ENCODE results near the gene LAMA3. TPM values are rescaled to one million over a fixed set of nuclear protein-coding genes. Genes with fewer than 3 reads are reported as not detected.

Gene LAMA3
- total and polyA plus RNA-seq, 2 of the 13 experiments (the other 11 are each of a cell fraction or from before 2014, with no cell fraction given), result 0.45 to 2.2 TPM

GRCh38 chr18:23998820-23999219 lies 309.6 kb downstream of the LAMA3 start (continued):
- TF ChIP-seq ZNF772 (CRISPR knock-in tag; IDR thresholded peaks at IDR 0.05) (no peak), TFAP4 (IDR thresholded peaks at IDR 0.05; ENCODE audit: borderline replicate concordance, low read depth) (peak; percentile 55; the same call in 1 of the 2 replicates), E2F5 (CRISPR knock-in tag; conservative IDR thresholded peaks at IDR 0.05) (no peak), ARID5B (CRISPR knock-in tag; IDR thresholded peaks at IDR 0.05) (peak; percentile 34; the same call in 1 of the 2 replicates), ELK4 (CRISPR knock-in tag; IDR thresholded peaks at IDR 0.05; ENCODE audit: borderline replicate concordance) (no peak), NCOA5 (CRISPR knock-in tag; IDR thresholded peaks at IDR 0.05) (no peak), ELF4 (CRISPR knock-in tag; IDR thresholded peaks at IDR 0.05; ENCODE audit: borderline replicate concordance) (no peak), MAZ (IDR thresholded peaks at IDR 0.05; ENCODE audit: borderline replicate concordance, low read depth, low read length) (no peak), MAZ (CRISPR knock-in tag; IDR thresholded peaks at IDR 0.05; ENCODE audit: low read depth) (no peak), ZGPAT (CRISPR knock-in tag; IDR thresholded peaks at IDR 0.05) (no peak), SOX6 (IDR thresholded peaks at IDR 0.05) (no peak), SOX6 (CRISPR knock-in tag; IDR thresholded peaks at IDR 0.05) (peak; percentile 14; the same call in 1 of the 2 replicates), HNRNPK (IDR thresholded peaks at IDR 0.05; ENCODE audit: low read depth, low read length, poor library complexity, severe bottlenecking) (no peak), SAP130 (CRISPR knock-in tag; IDR thresholded peaks at IDR 0.05; ENCODE audit: low read depth) (0 out of 2 replicates have a peak, but pooled peaks have one; percentile 23), CC2D1A (CRISPR knock-in tag; IDR thresholded peaks at IDR 0.05) (no peak), U2AF2 (IDR thresholded peaks at IDR 0.05; ENCODE audit: low read depth, low read length) (no peak), FOSL2 (CRISPR knock-in tag; IDR thresholded peaks at IDR 0.05) (peak; percentile 28; the same call in 1 of the 2 replicates), ZNF768 (CRISPR knock-in tag; IDR thresholded peaks at IDR 0.05) (no peak), ZNF564 (CRISPR knock-in tag; IDR thresholded peaks at IDR 0.05) (no peak), RFX1 (IDR thresholded peaks at IDR 0.05) (no peak)
